ENCODE results near the gene RXFP2. TPM values are rescaled to one million over a fixed set of nuclear protein-coding genes. Genes with fewer than 3 reads are reported as not detected.

RXFP2 gene
- total and polyA plus RNA-seq, 2 of the 8 experiments (the other 6 are each of a cell fraction or from before 2014, with no cell fraction given) = not detected

- TF ChIP-seq SAP30 (IDR thresholded peaks at IDR 0.05; ENCODE audit: insufficient read depth, insufficient replicate concordance, low read length) (no peak), TAF1 (IDR thresholded peaks at IDR 0.05; ENCODE audit: low read depth, low read length) (no peak), SRF (IDR thresholded peaks at IDR 0.05; ENCODE audit: low read depth, low read length) (no peak), ZNF274 (IDR thresholded peaks at IDR 0.05; ENCODE audit: borderline replicate concordance, extremely low read depth, low read length) (no peak), USF2 (IDR thresholded peaks at IDR 0.05; ENCODE audit: low read length) (no peak), PHF8 (conservative IDR thresholded peaks at IDR 0.05; ENCODE audit: low read depth, low read length) (no peak), MAFK (IDR thresholded peaks at IDR 0.05; ENCODE audit: low read depth, low read length) (no peak)
Observed at GRCh38 chr13:31733647-31734046, 5.7 kb upstream of the RXFP2 start (continued).
